Endothelial cell of umbilical vein (primary cell): ENCODE data around the gene ROBO2. TPM values are rescaled to one million over a fixed set of nuclear protein-coding genes. Genes with fewer than 3 reads are reported as not detected.

ENCODE experiments used
- BruUV-seq: library from RNA; stranded (reverse); fragments of 400-500 nt; replicated peaks from 2 replicates; lab custom pipeline; 2021; lab: Mats Ljungman, UMichigan
- CTCF ChIA-PET: fragments of 300-600, 350-600 bp; sonication (Branson Sonifier 250); formaldehyde crosslinking; loops from one replicate; lab custom pipeline; 2021; ENCODE audit warnings: antibody characterized with exemption, inconsistent platforms; lab: Charles Lee
- POLR2A ChIA-PET: fragments of 300-600, 350-600 bp; sonication (Branson Sonifier 250); formaldehyde crosslinking; loops from one replicate; lab custom pipeline; 2021; ENCODE audit warnings: antibody characterized with exemption, inconsistent platforms; lab: Charles Lee
- DNase-seq: peaks from one replicate; pipeline ENCODE4 v3.0.0-alpha.2; 2011; ENCODE audit warnings: low read depth, low spot score
- FAIRE-seq: peaks from 2 replicates; lab custom pipeline; 2011; peaks lifted over from hg19 to GRCh38; lab: Jason Lieb, UNC
- H2AFZ ChIP-seq: 2 replicates; pipeline ENCODE4 v1.6.0; 2012; ENCODE audit warnings: low read depth, low read length, control low read depth, inconsistent platforms
- H3K27ac ChIP-seq: 2 replicates; pipeline ENCODE4 v1.5.1; 2011; ENCODE audit warnings: low read depth, mild to moderate bottlenecking, control low read depth, low read length, moderate library complexity; ENCODE audit not compliant: insufficient read depth
- H3K27me3 ChIP-seq, 2 experiments: 2 replicates each; pipeline versions ENCODE4 v1.6.0 to v1.6.1; 2011; ENCODE audit warnings: low read length in 2 of 2, mixed read lengths in 1 of 2; ENCODE audit not compliant: control insufficient read depth in 2 of 2, insufficient read depth in 2 of 2
- H3K36me3 ChIP-seq, 2 experiments: 2 replicates in 1 of 2; 3 replicates in 1 of 2; pipeline ENCODE4 v1.5.1; 2011; ENCODE audit warnings: low read length in 2 of 2, mild to moderate bottlenecking in 1 of 2, moderate library complexity in 1 of 2; ENCODE audit not compliant: control insufficient read depth in 2 of 2, insufficient read depth in 2 of 2; ENCODE audit errors: extremely low read depth in 1 of 2
- H3K4me1 ChIP-seq: 3 replicates; pipeline ENCODE4 v1.5.1; 2011; ENCODE audit warnings: mild to moderate bottlenecking, low read length; ENCODE audit not compliant: control insufficient read depth, insufficient read depth; ENCODE audit errors: extremely low read depth
- H3K4me2 ChIP-seq: 2 replicates; pipeline ENCODE4 v1.6.1; 2011; ENCODE audit warnings: low read length, control low read depth, mixed read lengths; ENCODE audit not compliant: insufficient read depth
- H3K4me3 ChIP-seq, 3 experiments: fragments of 200-600 bp in 1 of 3; sonication (generic), shearing (Covaris generic) in 1 of 3; replicated peaks in 1 of 3; 2 replicates each; pipeline ENCODE4 v1.5.1; 2011 to 2016; ENCODE audit warnings: control low read depth in 3 of 3, low read length in 3 of 3, mild to moderate bottlenecking in 2 of 3, inconsistent platforms in 1 of 3, low read depth in 1 of 3, moderate library complexity in 1 of 3; ENCODE audit not compliant: insufficient read depth in 1 of 3
- H3K79me2 ChIP-seq: 2 replicates; pipeline ENCODE4 v1.6.0; 2012; ENCODE audit warnings: low read length, inconsistent platforms; ENCODE audit not compliant: control insufficient read depth, insufficient read depth
- H3K9ac ChIP-seq: replicated peaks from 2 replicates; pipeline ENCODE3; 2011; ENCODE audit warnings: low read length, control low read depth; ENCODE audit not compliant: insufficient read depth; ENCODE audit errors: extremely low read depth
- H3K9me1 ChIP-seq: replicated peaks from 3 replicates; pipeline ENCODE4 v1.6.0; 2011; ENCODE audit warnings: mild to moderate bottlenecking, low read length; ENCODE audit not compliant: control insufficient read depth, insufficient read depth; ENCODE audit errors: extremely low read depth
- H3K9me3 ChIP-seq: replicated peaks from 2 replicates; pipeline ENCODE4 v1.5.1; 2012; ENCODE audit warnings: low read length, inconsistent platforms; ENCODE audit not compliant: control insufficient read depth, insufficient read depth
- H4K20me1 ChIP-seq: replicated peaks from 2 replicates; pipeline ENCODE3; 2011; ENCODE audit warnings: mild to moderate bottlenecking, low read length; ENCODE audit not compliant: control insufficient read depth, insufficient read depth; ENCODE audit errors: extremely low read depth
- CTCF ChIP-seq, 2 donors: IDR thresholded peaks; 1 replicate in 1 of 2; 2 replicates in 1 of 2; pipeline ENCODE4 v1.5.1; 2011; ENCODE audit warnings: low read length in 2 of 2, mild to moderate bottlenecking in 2 of 2, moderate library complexity in 2 of 2, control low read depth in 1 of 2, inconsistent platforms in 1 of 2, low read depth in 1 of 2; ENCODE audit not compliant: insufficient read depth in 1 of 2; ENCODE audit errors: extremely low read depth in 1 of 2
- EZH2 ChIP-seq: IDR thresholded peaks from 2 replicates; pipeline ENCODE4 v1.6.1; 2012; ENCODE audit warnings: borderline replicate concordance, low read depth, mild to moderate bottlenecking, moderate library complexity, low read length, inconsistent platforms; ENCODE audit not compliant: severe bottlenecking
- FOS ChIP-seq: IDR thresholded peaks from 2 replicates; pipeline ENCODE4 v1.6.1; 2011; ENCODE audit warnings: mild to moderate bottlenecking, low read length, moderate library complexity, borderline replicate concordance; ENCODE audit not compliant: insufficient read depth
- GATA2 ChIP-seq: IDR thresholded peaks from 2 replicates; pipeline ENCODE4 v1.7.0; 2011; ENCODE audit warnings: low read depth, mild to moderate bottlenecking, moderate library complexity, mixed read lengths, low read length; ENCODE audit not compliant: insufficient read length, insufficient read depth
- JUN ChIP-seq: IDR thresholded peaks from 2 replicates; pipeline ENCODE4 v1.6.1; 2011; ENCODE audit warnings: borderline replicate concordance, low read depth; ENCODE audit not compliant: insufficient read length, insufficient read depth
- MYC ChIP-seq: IDR thresholded peaks from one replicate; pipeline ENCODE4 v1.6.1; 2011; ENCODE audit warnings: mild to moderate bottlenecking, low read depth, low read length
- POLR2AphosphoS5 ChIP-seq: IDR thresholded peaks from 2 replicates; pipeline ENCODE4 v1.6.1; 2012; ENCODE audit warnings: low read depth, mild to moderate bottlenecking, control low read depth, low read length, moderate library complexity; ENCODE audit not compliant: insufficient read depth
- dilution Hi-C: fragments of 300-500 bp; cut with MboI; formaldehyde crosslinking; loops from one replicate; pipeline ENCODE4 v1.15.0; 2019; ENCODE audit warnings: low sequenced_read_pairs; ENCODE audit not compliant: extremely low pct_ligation_motif_present
- intact Hi-C: fragments of 100-400 bp; cut with micrococcal nuclease; formaldehyde crosslinking; loops from one replicate; pipeline ENCODE4 v1.10.0; 2022
- polyA plus RNA-seq, 4 experiments: library from polyadenylated mRNA; depleted of rRNA in 3 of 4; stranded (reverse) in 3 of 4; unstranded in 1 of 4; fragments of >200 nt; gene quantifications; 2 replicates each; pipeline versions ENCODE4 v1.2.1 to v1.2.3, GENCODE V29; 2011 to 2012; ENCODE audit warnings: missing spikeins in 1 of 4
- total RNA-seq: library from RNA; stranded (reverse); gene quantifications from 2 replicates; pipeline ENCODE4 v1.2.3, GENCODE V29; 2021
- TF ChIP-seq, protein P1 (sequence below): IDR thresholded peaks from 2 replicates; pipeline ENCODE4 v1.6.1; 2011; ENCODE audit not compliant: insufficient read depth, insufficient read length

Gene ROBO2
- total and polyA plus RNA-seq, 2 donors (not counting 3 experiments of a cell fraction or from before 2014, with no cell fraction given) = not detected

DNA sequence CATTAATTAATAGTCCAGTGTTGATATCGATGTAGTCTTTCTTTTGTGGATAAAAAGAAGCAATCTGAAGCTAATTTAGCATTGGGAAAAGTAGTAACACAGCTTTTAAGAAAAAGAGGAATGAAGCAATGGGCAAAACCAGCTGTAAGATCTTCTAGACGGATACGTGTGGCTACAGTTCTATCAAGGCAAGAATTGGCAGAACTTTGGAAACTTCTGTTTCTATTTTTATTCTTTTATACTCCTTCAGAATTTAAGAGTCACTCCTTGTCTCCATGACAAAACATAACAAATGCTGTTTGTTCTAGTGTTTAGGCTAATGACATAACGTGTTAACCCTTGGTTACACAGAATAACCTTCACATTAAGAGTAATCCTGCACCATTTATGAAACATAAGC, 289.2 kb downstream of the ROBO2 start:
- Histone ChIP-seq H3K9ac (no peak overlapping the region), H3K4me1 (no peaks in the 10 kb centered on the region), H4K20me1 (no peaks in the 10 kb centered on the region), H3K27me3 (no peaks in the 10 kb centered on the region), H3K9me3 (no peaks in the 10 kb centered on the region), H3K4me2 (no peak overlapping the region), H3K9me1 (no peaks in the 10 kb centered on the region), H2AFZ (no peak overlapping the region), H3K27ac (no peak overlapping the region), H3K36me3 (no peaks in the 10 kb centered on the region), H3K79me2 (no peaks in the 10 kb centered on the region), H3K4me3 (no peak overlapping the region)
- POLR2A ChIA-PET = no interaction called here
- intact Hi-C loops = no loop called here
- BruUV-seq = no TSS peak
- FAIRE-seq (no peak), DNase-seq (no peak)
- CTCF ChIA-PET = interaction anchor here (3.2 kb wide), 1 partner anchor 9 kb away, joined by 15 read pairs; no protein-coding TSS in a partner anchor
- TF ChIP-seq MYC = no peak
- TF ChIP-seq, protein P1, sequence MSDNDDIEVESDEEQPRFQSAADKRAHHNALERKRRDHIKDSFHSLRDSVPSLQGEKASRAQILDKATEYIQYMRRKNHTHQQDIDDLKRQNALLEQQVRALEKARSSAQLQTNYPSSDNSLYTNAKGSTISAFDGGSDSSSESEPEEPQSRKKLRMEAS = no peak
- no peak for TF ChIP-seq POLR2AphosphoS5
- TF ChIP-seq EZH2 = no peak
- dilution Hi-C loops = no loop called here

DNA sequence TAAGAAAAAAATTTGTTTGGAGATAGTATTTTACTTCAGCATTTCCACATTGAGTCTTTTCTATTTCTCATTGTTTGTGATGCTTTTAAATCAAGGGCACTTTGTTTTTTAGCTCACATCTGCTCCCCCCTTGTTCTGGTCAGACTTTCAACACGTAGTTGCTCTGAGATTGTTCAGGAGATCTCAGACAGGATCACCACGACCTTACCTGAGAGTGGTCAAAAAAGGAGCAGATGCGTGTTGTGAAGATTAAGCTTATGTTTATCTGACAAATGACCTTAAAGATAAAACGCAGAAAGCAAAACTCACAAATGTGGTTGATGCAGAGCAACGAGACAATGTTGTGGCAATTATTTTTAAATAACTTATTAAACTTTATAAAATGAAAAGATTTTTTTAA, 298.3 kb downstream of the ROBO2 start:
- Histone ChIP-seq H3K9me1 (no peaks in the 10 kb centered on the region), H3K4me1 (no peaks in the 10 kb centered on the region), H3K4me3 (no peak overlapping the region), H3K79me2 (no peaks in the 10 kb centered on the region), H3K27me3 (no peaks in the 10 kb centered on the region), H3K36me3 (no peaks in the 10 kb centered on the region), H3K9ac (no peak overlapping the region), H3K27ac (no peak overlapping the region), H3K4me2 (no peak overlapping the region), H4K20me1 (no peaks in the 10 kb centered on the region), H3K9me3 (no peaks in the 10 kb centered on the region), H2AFZ (no peak overlapping the region)
- dilution Hi-C loops = no loop called here
- intact Hi-C loops = no loop called here
- TF ChIP-seq JUN (no peak), CTCF (IDR thresholded peaks at IDR 0.05; ENCODE audit: extremely low read depth in 1 of 2, insufficient read depth in 1 of 2, low read depth in 1 of 2, low read length in 2 of 2) (no peak), MYC (no peak), FOS (no peak), GATA2 (no peak), POLR2AphosphoS5 (no peak)
- DNase-seq (no peak), FAIRE-seq (no peak)
- ChIA-PET POLR2A (no interaction called here), CTCF (interaction anchor here (0.6 to 2.2 kb wide), 4 partner anchors 10 to 867 kb away, joined by 3 to 10 read pairs (median 6); no protein-coding TSS in a partner anchor)
- BruUV-seq = no TSS peak
